GM21381 (cell line): ENCODE measurements around the gene HLCS.

Source experiments
- ATAC-seq: cut with Tn5 transposase; IDR thresholded peaks from one replicate; pipeline ENCODE4 v1.9.1; 2021; ENCODE audit warnings: mild to moderate bottlenecking, moderate library complexity; ENCODE audit not compliant: unreplicated experiment

HLCS gene

GRCh38 chr21:36784947-36785346 is 181.5 kb downstream of the HLCS start:
- ATAC-seq = no peak

GRCh38 chr21:36783612-36784374 is 182.7 kb downstream of the HLCS start:
- ATAC-seq = no peak

- ATAC-seq = no peak
These were observed 185.6 kb downstream of the HLCS start for GRCh38 chr21:36780861-36781260.

GRCh38 chr21:36776981-36777617 is 189.4 kb downstream of the HLCS start:
- ATAC-seq = no peak

GRCh38 chr21:36773995-36774394 is 192.5 kb downstream of the HLCS start:
- ATAC-seq = no peak

- ATAC-seq = no peak
These were observed 193.4 kb downstream of the HLCS start for GRCh38 chr21:36773117-36773516.

- ATAC-seq = no peak
These were observed 197.2 kb downstream of the HLCS start for GRCh38 chr21:36769051-36769839.

GRCh38 chr21:36768496-36768895 is 198.0 kb downstream of the HLCS start:
- ATAC-seq = no peak

GRCh38 chr21:36767096-36767495 is 199.4 kb downstream of the HLCS start:
- ATAC-seq = no peak

- ATAC-seq = no peak
These were observed 200.0 kb downstream of the HLCS start for GRCh38 chr21:36766511-36766910.

- no peak for ATAC-seq
These were observed 201.2 kb downstream of the HLCS start for GRCh38 chr21:36765229-36765628.

GRCh38 chr21:36763305-36763704 is 203.2 kb downstream of the HLCS start:
- no peak for ATAC-seq

GRCh38 chr21:36762642-36763041 is 203.8 kb downstream of the HLCS start:
- ATAC-seq = no peak

- ATAC-seq = no peak
These were observed 204.8 kb downstream of the HLCS start for GRCh38 chr21:36761685-36762084.

GRCh38 chr21:36759348-36760083 is 207.0 kb downstream of the HLCS start:
- no peak for ATAC-seq

- ATAC-seq = no peak
These were observed 209.3 kb downstream of the HLCS start for GRCh38 chr21:36757196-36757595.

- no peak for ATAC-seq
These were observed 209.9 kb downstream of the HLCS start for GRCh38 chr21:36756527-36756926.

- ATAC-seq = no peak
These were observed 212.1 kb downstream of the HLCS start for GRCh38 chr21:36754241-36754898.

- ATAC-seq = no peak
These were observed 212.9 kb downstream of the HLCS start for GRCh38 chr21:36753556-36753955.

GRCh38 chr21:36751383-36751782 is 215.1 kb downstream of the HLCS start:
- ATAC-seq = no peak

- no peak for ATAC-seq
These were observed 215.9 kb downstream of the HLCS start for GRCh38 chr21:36750576-36750959.
